Body of pancreas (tissue), 4 donors: ENCODE measurements around the gene AGBL3. TPM values are rescaled to one million over a fixed set of nuclear protein-coding genes. Genes with fewer than 3 reads are reported as not detected.
"Not testable (repeated sequence)": the region's sequence is repeated elsewhere in the genome, so short reads cannot be mapped to it uniquely, and the experiment has no call there.

Experiments used
- ATAC-seq: fragments of 150-250 bp; one replicate; pipeline ENCODE4 v1.9.1; 2016
- DNase-seq, 4 donors: peaks; one replicate each; pipeline ENCODE4 v3.0.0-alpha.2; 2019
- H3K27ac ChIP-seq, 4 donors: fragments of 200-600 bp; sonication (generic); 1 replicate in 3 of 4; 2 replicates in 1 of 4; pipeline versions ENCODE4 v1.5.1 to v1.6.1; 2016 to 2019; ENCODE audit warnings: mild to moderate bottlenecking in 1 of 4, mixed read lengths in 1 of 4, moderate library complexity in 1 of 4
- H3K27me3 ChIP-seq, 2 donors: fragments of 200-600 bp; sonication (generic); one replicate each; pipeline ENCODE4 v1.6.0; 2016; ENCODE audit warnings: mild to moderate bottlenecking in 1 of 2
- H3K36me3 ChIP-seq, 2 donors: fragments of 200-600 bp; sonication (generic); replicated peaks in 1 of 2; 2 replicates each; pipeline ENCODE4 v1.5.1; 2016; ENCODE audit warnings: low read depth in 2 of 2; ENCODE audit not compliant: insufficient read depth in 1 of 2
- H3K4me1 ChIP-seq: fragments of 200-600 bp; sonication (generic); one replicate; pipeline ENCODE4 v1.6.0; 2016
- H3K4me3 ChIP-seq, 2 donors: fragments of 200-600 bp; sonication (generic); 1 replicate in 1 of 2; 2 replicates in 1 of 2; pipeline ENCODE4 v1.5.1; 2016 to 2019
- H3K9me3 ChIP-seq, 3 donors: fragments of 200-600 bp; sonication (generic); 1 replicate in 2 of 3; 2 replicates in 1 of 3; pipeline ENCODE4 v1.5.1; 2016
- CTCF ChIP-seq, 7 experiments: fragments of 450-650 bp in 4 of 7; fragments of 200-600 bp in 3 of 7; sonication (generic) in 3 of 7; IDR thresholded peaks; one replicate each; pipeline ENCODE4 v1.5.1; 2016 to 2019; ENCODE audit warnings: antibody characterized with exemption in 7 of 7
- POLR2A ChIP-seq, 3 donors: fragments of 450-650 bp; IDR thresholded peaks; one replicate each; pipeline ENCODE4 v1.6.1; 2016; ENCODE audit warnings: antibody characterized with exemption in 3 of 3, mild to moderate bottlenecking in 2 of 3
- WGBS, 2 donors: methylation state at CpG; one replicate each; pipeline ENCODE4 v1.1.5; 2017; 5-methylcytosine and 5-hydroxymethylcytosine counted together
- intact Hi-C: fragments of 100-400 bp; cut with DNase I; formaldehyde crosslinking; loops from one replicate; pipeline ENCODE4 v1.15.1; 2023
- total RNA-seq, 2 donors: library from RNA; depleted of rRNA; stranded (reverse); fragments of >200 nt; gene quantifications; one replicate each; pipeline ENCODE4 v1.1.0, GENCODE V29; 2016

AGBL3 gene
- total RNA-seq, 2 donors from 2014 or later = 0.33 to 2.6 TPM

- 34 to 51% methylated on average over 11 of the region's 11 CpGs for WGBS, 2 donors
- Histone ChIP-seq H3K27me3 (no peaks in the 10 kb centered on the region), H3K27ac (peak overlapping the region; percentile 80 to 98 (median 96)), H3K36me3 (peaks cover 0 to 7% of the 10 kb centered on the region in 2 donors), H3K4me1 (peaks cover 36% of the 10 kb centered on the region), H3K9me3 (no peaks in the 10 kb centered on the region), H3K4me3 (peak overlapping the region in 1 of 2 donors; percentile 86)
- no peak for TF ChIP-seq POLR2A (IDR thresholded peaks at IDR 0.05)
- TF ChIP-seq CTCF (IDR thresholded peaks at IDR 0.05) = peak in 4 of 7 experiments; percentile 17 to 34 (median 22)
- ATAC-seq (no peak), DNase-seq (peak in 2 of 4 donors; percentile 38 to 39)
- intact Hi-C loops = loop anchor here (10.0 kb wide), 1 partner anchor 175 kb away; no protein-coding TSS in a partner anchor
Measured at GRCh38 chr7:135169141-135169963, 183.0 kb downstream of the AGBL3 start.

DNA sequence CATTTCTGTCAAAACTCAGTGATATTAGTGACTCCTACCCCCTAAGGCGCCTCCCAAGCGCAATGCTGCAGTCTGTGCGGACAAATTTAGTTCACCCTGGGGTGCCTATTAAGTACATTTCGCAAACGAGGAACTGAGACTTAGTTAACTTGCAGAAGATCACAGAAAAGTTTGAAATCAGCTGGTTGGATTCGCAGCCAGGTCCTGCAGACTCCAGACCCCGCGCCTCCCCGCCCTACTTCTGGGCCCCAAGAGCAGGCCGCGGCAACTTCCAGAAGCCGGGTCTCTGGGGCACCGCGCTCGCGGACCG lies 183.6 kb downstream of the AGBL3 start:
- WGBS, 2 donors = 0 to 1% methylated on average over 15 to 17 of the region's 17 CpGs
- TF ChIP-seq CTCF (IDR thresholded peaks at IDR 0.05) = no peak
- TF ChIP-seq POLR2A (IDR thresholded peaks at IDR 0.05) = no peak
- intact Hi-C loops = loop anchor here (10.0 kb wide), 1 partner anchor 175 kb away; no protein-coding TSS in a partner anchor
- Histone ChIP-seq H3K4me1 (peaks cover 34% of the 10 kb centered on the region), H3K27ac (peak overlapping the region; percentile 80 to 98 (median 96)), H3K9me3 (no peaks in the 10 kb centered on the region), H3K4me3 (peak overlapping the region; percentile 67 to 86), H3K27me3 (no peaks in the 10 kb centered on the region), H3K36me3 (peaks cover 0 to 7% of the 10 kb centered on the region in 2 donors)
- no peak for DNase-seq
- ATAC-seq = no peak

DNA sequence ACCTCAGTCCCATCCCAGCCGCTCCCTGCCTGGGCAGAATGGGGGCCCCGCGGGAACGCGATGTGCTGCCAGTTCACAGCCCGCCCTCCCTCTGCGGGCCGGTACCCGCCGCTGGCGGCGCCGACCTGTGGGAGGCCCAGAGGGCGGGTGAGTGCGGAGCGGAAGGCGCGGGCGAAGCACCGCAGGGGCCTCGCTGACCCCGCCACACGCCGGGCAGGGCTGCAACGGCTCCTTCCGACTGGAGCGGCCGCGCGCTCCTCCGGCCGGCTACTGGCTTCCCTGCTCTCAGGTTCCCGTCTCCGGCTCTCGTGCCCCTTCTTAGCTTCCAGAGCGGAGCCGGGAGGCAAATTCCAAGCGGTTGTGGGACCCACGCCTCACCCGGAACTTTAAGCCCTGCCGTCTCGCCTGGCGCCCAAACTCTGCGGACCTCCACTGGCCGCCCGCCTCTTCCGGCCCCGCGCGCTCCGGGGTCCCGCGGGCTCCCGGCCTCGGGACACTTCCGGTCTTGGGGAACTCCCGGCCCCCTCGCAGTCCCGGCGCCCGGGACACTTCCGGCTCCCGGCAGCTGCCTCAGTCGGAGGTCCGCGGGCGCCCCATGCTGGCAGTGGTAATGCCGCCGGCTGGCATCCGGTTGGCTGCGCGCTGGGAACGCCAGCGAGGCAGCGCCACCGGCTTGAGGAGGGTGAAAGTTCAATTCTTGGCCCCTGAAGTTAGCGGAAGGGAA lies 184.1 kb downstream of the AGBL3 start, which contains the start of gene CYREN:
TSS of gene CYREN (minus strand) at position 434 of the 724 bp plus-strand sequence. CDS start 1,785 bp downstream, outside the sequence.
- DNase-seq (peak; percentile 95 to 97 (median 96)), ATAC-seq (peak; percentile 94)
- WGBS, 2 donors = 0% methylated on average over 21 to 55 of the region's 77 CpGs
- peaks cover 34% of the 10 kb centered on the region for H3K4me1 ChIP-seq
- H3K9me3 ChIP-seq = no peaks in the 10 kb centered on the region
- intact Hi-C loops = no loop called here
- H3K27ac ChIP-seq = peak within 1 kb of the TSS; percentile 88 to 98 (median 96)
- peaks cover 0 to 7% of the 10 kb centered on the region in 2 donors for H3K36me3 ChIP-seq
- TF ChIP-seq POLR2A (IDR thresholded peaks at IDR 0.05) (peak; percentile 70 to 89 (median 88)), CTCF (IDR thresholded peaks at IDR 0.05) (peak; percentile 42 to 92 (median 77))
- peak within 1 kb of the TSS; percentile 67 to 86 for H3K4me3 ChIP-seq
- H3K27me3 ChIP-seq = no peaks in the 10 kb centered on the region

DNA sequence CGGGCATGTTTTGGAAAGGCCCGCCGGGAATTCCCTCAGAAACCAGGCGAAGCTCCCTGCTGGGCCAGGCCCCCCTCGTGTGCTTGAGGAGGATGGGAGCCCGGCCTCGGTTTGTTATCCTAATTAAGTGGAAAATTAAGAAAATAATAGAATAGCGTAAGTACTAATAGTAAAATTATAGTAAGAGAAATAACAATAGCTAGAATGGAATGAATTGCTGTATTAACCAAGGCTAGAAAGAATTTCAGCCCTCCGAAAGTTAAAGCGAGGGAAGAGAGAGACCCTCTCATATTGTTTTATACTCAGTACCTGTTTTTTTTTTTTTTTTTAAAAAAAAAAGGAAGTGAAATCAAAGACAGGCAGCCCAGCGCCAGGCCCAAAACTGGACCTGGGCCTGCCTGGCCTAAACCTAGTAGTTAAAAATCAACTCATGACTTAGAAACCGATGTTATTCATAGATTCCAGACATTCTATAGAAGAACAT lies 184.7 kb downstream of the AGBL3 start:
- ATAC-seq, H3K9me3 ChIP-seq, H3K27me3 ChIP-seq, H3K4me3 ChIP-seq, H3K36me3 ChIP-seq, intact Hi-C loops: not testable (repeated sequence)
- Histone ChIP-seq H3K27ac (peak overlapping the region; percentile 80 to 98 (median 96)), H3K4me1 (peaks cover 34% of the 10 kb centered on the region)
- 17 to 27% methylated on average over 12 of the region's 12 CpGs for WGBS, 2 donors
- peak in 1 of 4 donors; percentile 29 for DNase-seq
